Activated naive CD8-positive, alpha-beta T cell treated with anti-CD3 and anti-CD28 coated beads, Interleukin-2, amount 50 U/mL, for 16 hours (primary cell): ENCODE data around the gene CXCR6.

Experiments
- DNase-seq: peaks from one replicate; pipeline ENCODE4 v3.0.0-alpha.2; 2020; ENCODE audit warnings: low read depth, low spot score

CXCR6 gene

GRCh38 chr3:45922039-45922326 is 21.3 kb upstream of the CXCR6 start:
- no peak for DNase-seq

- no peak for DNase-seq
Measured at GRCh38 chr3:45922950-45923590, 20.2 kb upstream of the CXCR6 start.

GRCh38 chr3:45923755-45924154 is 19.5 kb upstream of the CXCR6 start:
- DNase-seq = no peak

DNA sequence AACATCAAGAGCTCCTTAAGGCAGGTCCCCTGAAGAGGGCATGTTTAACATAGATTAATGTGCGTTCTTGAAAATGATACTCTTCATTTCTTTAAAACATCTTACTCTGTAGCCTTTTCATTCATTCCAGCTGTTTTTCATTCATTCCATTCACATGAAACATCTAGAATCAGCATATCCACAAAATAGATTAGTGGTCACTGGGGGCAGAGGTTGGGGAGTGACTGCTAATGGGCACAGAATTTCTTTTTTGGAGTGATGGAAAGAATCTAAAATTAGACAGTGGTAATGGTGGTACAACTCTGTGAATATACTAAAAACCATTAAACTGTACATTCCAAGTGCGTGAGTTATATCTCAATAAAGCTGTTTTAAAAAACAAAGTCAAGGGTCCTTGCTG is 15.4 kb upstream of the CXCR6 start:
- no peak for DNase-seq

GRCh38 chr3:45929042-45929679 is 14.1 kb upstream of the CXCR6 start:
- peak; percentile 39 for DNase-seq

DNA sequence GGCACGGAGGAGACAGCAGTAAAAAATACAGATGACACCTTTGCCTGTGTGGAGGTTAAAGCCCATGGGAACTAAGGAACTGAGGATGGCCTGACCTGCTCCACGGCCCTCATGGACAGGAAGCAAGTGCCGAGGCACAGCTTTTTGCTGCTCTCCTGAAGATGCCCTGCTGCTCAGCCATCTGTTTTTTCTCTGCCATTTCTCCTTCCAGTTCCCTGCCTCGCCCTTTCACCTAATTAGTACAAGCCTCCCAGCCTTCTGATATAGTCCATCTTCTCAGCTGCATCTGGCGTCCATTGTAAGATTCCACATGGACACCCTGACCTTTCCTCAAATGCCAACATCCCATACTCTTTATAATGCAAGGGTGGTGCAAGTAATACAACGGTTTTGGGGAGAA is 11.8 kb upstream of the CXCR6 start:
- no peak for DNase-seq

DNA sequence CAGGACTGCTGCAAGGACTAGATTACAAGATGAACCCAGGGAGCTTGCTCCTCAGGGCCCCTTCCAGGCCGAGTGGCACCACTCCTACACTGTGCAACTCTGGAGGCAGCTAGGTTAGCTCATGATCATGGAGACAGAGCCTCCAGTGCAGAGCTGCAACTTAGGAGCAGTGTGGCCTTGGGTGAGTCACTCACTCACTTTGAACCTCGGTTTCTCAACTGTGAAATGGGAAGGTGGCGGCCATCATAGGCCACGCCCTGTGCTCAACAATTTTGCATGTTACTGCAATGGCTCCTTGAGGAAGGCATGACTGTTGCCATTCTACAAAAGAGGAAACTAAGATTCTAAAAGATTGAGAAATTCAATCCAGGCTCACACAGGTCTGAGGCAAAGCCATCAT is 11.2 kb upstream of the CXCR6 start:
- DNase-seq = no peak

DNA sequence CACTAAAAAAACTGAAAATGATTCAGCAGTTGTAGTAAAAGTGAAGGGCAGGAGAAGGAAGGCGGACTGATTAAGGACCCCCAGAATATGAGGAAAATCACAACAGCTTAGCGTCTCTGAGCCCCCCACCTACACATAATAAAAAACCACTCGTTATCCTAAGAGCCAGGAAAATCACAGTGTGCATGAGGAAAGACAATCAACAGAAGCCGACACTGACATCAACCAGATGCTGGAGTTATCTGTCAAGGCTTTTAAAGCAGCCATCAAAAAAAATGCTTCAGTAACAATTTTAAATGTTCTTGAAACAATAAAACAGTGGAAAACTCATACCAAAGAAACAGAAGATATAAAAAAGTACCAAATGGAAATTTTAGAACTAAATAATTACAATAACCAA is 9.7 kb upstream of the CXCR6 start:
- no peak for DNase-seq

GRCh38 chr3:45936261-45936660 is 7.0 kb upstream of the CXCR6 start:
- no peak for DNase-seq

DNA sequence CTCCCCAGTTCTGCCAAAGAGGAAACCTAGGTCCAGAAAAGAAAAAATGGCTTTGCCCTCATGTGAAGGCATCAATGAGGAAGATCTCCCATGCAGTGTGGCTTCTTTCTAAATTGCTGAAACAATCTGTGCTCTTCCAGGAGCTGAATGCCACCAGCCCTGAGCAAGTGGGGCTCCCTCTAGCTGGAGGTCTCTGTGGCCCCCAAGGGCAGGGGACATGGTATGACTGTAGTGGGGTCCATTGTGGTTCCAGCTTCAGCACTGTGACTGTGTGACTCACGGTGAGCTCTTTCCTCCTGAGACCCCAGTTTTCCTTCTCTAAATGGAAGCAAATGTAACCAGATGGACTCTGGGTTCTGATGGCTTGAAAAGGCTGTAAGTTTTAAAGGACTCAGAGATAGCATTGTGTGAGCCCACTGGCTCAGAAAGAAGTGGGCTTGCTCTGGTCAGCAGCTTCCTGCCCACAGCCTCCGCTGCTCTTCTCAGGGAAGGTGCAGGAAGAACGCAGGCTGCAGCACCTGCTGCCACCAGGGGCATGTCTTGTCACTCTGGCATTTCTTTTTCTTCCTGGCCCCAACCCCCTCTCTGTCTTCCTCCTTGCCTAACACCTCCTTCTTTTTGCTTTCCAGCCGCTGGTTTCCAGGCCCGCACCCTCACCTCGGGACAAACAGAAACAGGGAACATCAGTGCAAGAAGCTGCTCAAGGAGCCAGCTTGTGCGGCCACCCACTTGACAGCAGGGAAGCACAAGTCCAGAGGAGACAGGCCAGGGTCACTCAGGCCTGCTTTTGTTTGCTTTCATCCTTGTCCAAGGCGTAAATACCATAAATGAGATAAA is 5.8 kb upstream of the CXCR6 start:
- DNase-seq = no peak

- DNase-seq = no peak
Measured at GRCh38 chr3:45938043-45938435, 5.2 kb upstream of the CXCR6 start.

- peak; percentile 79 for DNase-seq
Measured at GRCh38 chr3:45938864-45939263, 4.4 kb upstream of the CXCR6 start.

DNA sequence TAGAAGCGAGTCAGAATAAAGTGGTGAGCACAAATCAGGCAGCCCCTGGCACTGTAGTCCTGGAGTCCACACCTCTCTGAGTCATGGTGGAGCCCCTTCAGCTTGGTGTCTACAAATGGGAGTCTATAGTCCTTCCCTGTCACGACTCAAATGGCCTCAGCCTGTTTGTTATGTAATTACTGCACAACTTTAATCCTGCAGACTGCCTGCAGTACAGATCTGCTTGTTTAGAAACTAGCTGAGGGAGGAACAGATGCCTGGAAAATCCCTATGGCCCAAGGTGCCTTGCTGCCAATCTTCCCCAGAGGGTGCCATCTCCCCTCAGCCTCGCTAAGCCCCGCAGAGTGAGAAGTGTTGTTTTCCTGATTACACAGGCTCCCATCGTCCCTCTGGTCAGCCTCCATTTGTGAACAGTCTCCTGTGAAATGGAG is 3.9 kb upstream of the CXCR6 start:
- no peak for DNase-seq

GRCh38 chr3:45940004-45940780 is 3.1 kb upstream of the CXCR6 start:
- DNase-seq = no peak

DNA sequence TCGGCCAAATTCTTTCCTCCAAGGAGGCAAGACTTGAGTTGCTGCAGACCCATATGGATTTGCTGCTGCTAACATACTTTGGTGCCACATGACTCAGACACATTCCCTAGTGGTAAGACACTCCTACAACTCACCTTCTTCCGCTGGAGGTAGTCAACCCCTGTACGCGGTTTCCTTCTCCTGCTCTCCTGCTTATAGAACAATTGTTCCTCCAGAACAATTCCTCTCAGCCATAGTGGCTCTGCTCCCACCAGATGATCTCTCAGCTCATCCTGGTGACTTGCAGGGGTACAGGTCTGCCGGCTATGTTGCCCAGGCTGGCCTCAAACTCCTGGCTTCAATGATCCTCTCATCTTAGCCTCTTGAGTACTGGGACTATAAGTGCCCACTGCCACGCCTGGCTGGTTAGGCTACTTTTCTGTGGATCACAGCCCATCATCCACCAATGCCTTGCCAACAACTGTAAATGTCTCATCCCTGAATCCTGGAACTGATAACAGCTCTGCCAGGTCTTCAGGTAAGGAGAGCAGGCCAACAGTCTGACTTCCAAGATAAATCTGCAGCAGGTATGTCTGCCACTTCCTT is 2.4 kb upstream of the CXCR6 start:
- DNase-seq = no peak

DNA sequence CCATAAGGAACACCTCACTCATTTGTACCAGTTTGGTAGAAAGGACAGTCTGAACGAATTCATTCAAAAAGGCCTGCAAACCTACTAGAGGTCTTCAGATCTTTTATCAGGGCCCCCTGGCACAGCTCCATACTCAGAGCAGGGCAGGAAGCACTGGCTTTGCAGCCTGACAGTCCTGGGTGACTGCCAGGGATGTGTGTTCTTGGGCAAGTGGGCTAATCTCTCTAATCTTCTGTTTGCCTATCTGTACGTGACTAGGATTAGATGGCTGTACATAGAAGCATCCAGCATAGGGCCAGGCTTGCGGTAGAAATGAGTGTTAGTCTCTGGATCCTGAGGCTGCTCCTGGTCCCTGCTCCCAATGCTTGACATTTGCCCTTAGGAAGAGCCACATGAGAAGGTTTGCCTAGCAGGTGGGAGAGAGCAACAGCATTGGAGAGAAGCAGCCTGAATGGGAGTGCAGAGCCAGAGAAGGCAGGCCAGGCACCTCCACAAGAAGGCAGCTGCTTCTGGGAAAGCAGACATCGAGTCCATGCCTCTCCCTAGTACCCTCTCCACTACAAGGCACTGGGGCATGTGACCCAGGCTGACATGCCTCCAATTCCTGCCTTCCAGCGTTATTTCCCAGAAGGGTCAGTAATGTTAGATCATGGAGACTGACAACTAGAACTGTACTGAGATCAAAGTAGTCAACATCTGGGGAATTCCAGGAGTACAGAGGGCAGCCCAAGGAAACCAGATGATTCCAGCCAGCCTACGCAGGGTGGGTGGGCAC is 1.0 kb upstream of the CXCR6 start:
- DNase-seq = no peak

DNA sequence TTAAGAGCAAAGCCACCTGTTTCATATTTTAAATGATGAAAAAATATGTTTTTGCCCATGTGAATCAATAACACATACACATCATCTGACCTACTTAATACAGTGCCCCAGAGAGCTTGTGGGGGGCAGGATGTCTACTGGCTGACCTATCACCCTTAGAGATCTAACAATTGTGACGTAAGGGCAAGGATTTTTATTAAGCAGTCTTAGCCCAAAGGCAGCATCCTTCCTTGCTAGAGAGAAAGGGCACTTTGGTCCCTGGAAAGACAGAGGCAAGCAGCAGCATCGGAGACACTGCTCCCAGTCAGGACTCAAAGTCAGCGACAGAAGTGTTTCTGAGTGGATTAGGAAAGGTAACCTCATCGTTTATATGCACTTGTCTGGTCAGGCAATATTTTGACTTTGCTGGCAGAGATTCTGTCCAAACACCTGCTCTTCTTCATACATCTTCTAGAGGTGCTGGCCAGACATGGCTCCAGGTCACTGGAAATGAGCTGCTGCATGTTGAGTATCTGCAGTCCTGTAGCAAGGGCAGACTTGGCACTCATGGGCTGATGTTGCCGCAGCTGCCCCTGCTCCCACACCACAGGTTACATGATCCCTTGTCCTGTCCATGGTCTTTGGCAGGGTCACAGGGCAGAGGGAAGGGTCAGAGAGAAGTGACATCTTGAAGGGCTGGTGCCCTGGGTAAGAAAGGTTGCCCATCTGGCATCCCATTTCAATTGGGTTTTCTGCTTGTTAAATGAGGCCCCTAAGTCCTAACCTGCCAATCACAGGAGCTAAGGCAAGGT is 1.8 kb downstream of the CXCR6 start:
- DNase-seq = no peak

- DNase-seq = no peak
Measured at GRCh38 chr3:45946307-45946706, 3.0 kb downstream of the CXCR6 start.

DNA sequence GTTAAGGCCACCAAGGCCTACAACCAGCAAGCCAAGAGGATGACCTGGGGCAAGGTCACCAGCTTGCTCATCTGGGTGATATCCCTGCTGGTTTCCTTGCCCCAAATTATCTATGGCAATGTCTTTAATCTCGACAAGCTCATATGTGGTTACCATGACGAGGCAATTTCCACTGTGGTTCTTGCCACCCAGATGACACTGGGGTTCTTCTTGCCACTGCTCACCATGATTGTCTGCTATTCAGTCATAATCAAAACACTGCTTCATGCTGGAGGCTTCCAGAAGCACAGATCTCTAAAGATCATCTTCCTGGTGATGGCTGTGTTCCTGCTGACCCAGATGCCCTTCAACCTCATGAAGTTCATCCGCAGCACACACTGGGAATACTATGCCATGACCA is 3.6 kb downstream of the CXCR6 start:
- DNase-seq = no peak

GRCh38 chr3:45947361-45947760 is 4.1 kb downstream of the CXCR6 start:
- no peak for DNase-seq
